SK-N-SH (cell line): ENCODE results near the gene PROX1. TPM values are rescaled to one million over a fixed set of nuclear protein-coding genes. Genes with fewer than 3 reads are reported as not detected.

ENCODE experiments used
- CTCF ChIA-PET: fragments of 300-600, 350-600 bp; formaldehyde crosslinking; extraction: SDS; loops from one replicate; lab custom pipeline; 2021; lab: Yijun Ruan, JAX
- POLR2A ChIA-PET: fragments of 350-600 bp; sonication (Branson Sonifier 250); formaldehyde crosslinking; extraction: SDS; loops from one replicate; lab custom pipeline; 2020; ENCODE audit warnings: antibody characterized with exemption, inconsistent platforms; lab: Yijun Ruan, JAX
- DNase-seq: peaks from one replicate; pipeline ENCODE4 v3.0.0; 2012
- H2AFZ ChIP-seq: fragments of 200-600 bp; sonication (generic); 2 replicates; pipeline ENCODE4 v1.8.1; 2016; ENCODE audit warnings: antibody characterized with exemption, mild to moderate bottlenecking, low read depth
- H3F3A ChIP-seq: fragments of 200-600 bp; sonication (generic); replicated peaks from 2 replicates; pipeline ENCODE3; 2016; ENCODE audit warnings: antibody characterized with exemption, mild to moderate bottlenecking; ENCODE audit not compliant: insufficient read depth
- H3K27ac ChIP-seq, 2 experiments: fragments of 200-500 bp in 1 of 2; fragments of 200-600 bp in 1 of 2; sonication (Bioruptor generic) in 1 of 2; sonication (generic), shearing (Covaris generic) in 1 of 2; 2 replicates each; pipeline versions ENCODE4 v1.5.1 to v1.6.1; 2014 to 2016; ENCODE audit warnings: low read depth in 2 of 2, inconsistent platforms in 1 of 2, low read length in 1 of 2, mild to moderate bottlenecking in 1 of 2, mixed read lengths in 1 of 2
- H3K27me3 ChIP-seq: fragments of 200-600 bp; sonication (generic), shearing (Covaris generic); 2 replicates; pipeline ENCODE4 v1.6.1; 2016; ENCODE audit warnings: mixed run types; ENCODE audit not compliant: insufficient read depth
- H3K36me3 ChIP-seq, 2 experiments: fragments of 200-500 bp in 1 of 2; fragments of 200-600 bp in 1 of 2; sonication (Bioruptor generic) in 1 of 2; sonication (generic) in 1 of 2; replicated peaks in 1 of 2; 2 replicates each; pipeline versions ENCODE3 to v1.5.1; 2014 to 2016; ENCODE audit warnings: low read length in 1 of 2, mild to moderate bottlenecking in 1 of 2; ENCODE audit not compliant: insufficient read depth in 2 of 2, control insufficient read depth in 1 of 2
- H3K4me1 ChIP-seq, 2 experiments: fragments of 200-500 bp in 1 of 2; fragments of 200-600 bp in 1 of 2; sonication (Bioruptor generic) in 1 of 2; sonication (generic), shearing (Covaris generic) in 1 of 2; 2 replicates each; pipeline versions ENCODE4 v1.5.1 to v1.6.1; 2014 to 2016; ENCODE audit warnings: low read depth in 1 of 2, low read length in 1 of 2, mixed run types in 1 of 2; ENCODE audit not compliant: insufficient read depth in 2 of 2, control insufficient read depth in 1 of 2
- H3K4me2 ChIP-seq: fragments of 200-600 bp; sonication (generic), shearing (Covaris generic); 2 replicates; pipeline ENCODE4 v1.6.1; 2017; ENCODE audit warnings: mixed run types
- H3K4me3 ChIP-seq, 2 experiments: fragments of 200-500 bp in 1 of 2; fragments of 200-600 bp in 1 of 2; sonication (Bioruptor generic) in 1 of 2; sonication (generic), shearing (Covaris generic) in 1 of 2; 2 replicates each; pipeline versions ENCODE4 v1.5.1 to v1.8.1; 2014 to 2016; ENCODE audit warnings: low read depth in 2 of 2, inconsistent platforms in 1 of 2, low read length in 1 of 2, mild to moderate bottlenecking in 1 of 2, mixed read lengths in 1 of 2, moderate library complexity in 1 of 2
- H3K79me2 ChIP-seq: fragments of 200-600 bp; sonication (generic); 2 replicates; pipeline ENCODE4 v1.8.1; 2017; ENCODE audit warnings: mild to moderate bottlenecking; ENCODE audit not compliant: insufficient read depth
- H3K9ac ChIP-seq: fragments of 200-600 bp; sonication (generic); 2 replicates; pipeline ENCODE4 v1.6.1; 2017; ENCODE audit warnings: mixed run types
- H3K9me2 ChIP-seq: fragments of 200-600 bp; sonication (generic); 2 replicates; pipeline ENCODE4 v1.6.1; 2017; ENCODE audit warnings: mixed run types
- H3K9me3 ChIP-seq: fragments of 200-600 bp; sonication (generic); 2 replicates; pipeline ENCODE4 v1.6.1; 2017; ENCODE audit warnings: mixed run types, mild to moderate bottlenecking, moderate library complexity
- H4K20me1 ChIP-seq: fragments of 200-600 bp; sonication (generic); 2 replicates; pipeline ENCODE4 v1.6.1; 2017; ENCODE audit warnings: mild to moderate bottlenecking, mixed run types; ENCODE audit not compliant: insufficient read depth
- CHD2 ChIP-seq: fragments of 150-350 bp; IDR thresholded peaks from 2 replicates; pipeline ENCODE4 v1.6.1; 2018; ENCODE audit warnings: low read length; ENCODE audit not compliant: partially characterized antibody
- EP300 ChIP-seq, 2 experiments: IDR thresholded peaks; 2 replicates each; pipeline versions ENCODE4 v1.4.0 to v1.6.1; 2012; ENCODE audit warnings: borderline replicate concordance in 1 of 2, low read depth in 1 of 2, low read length in 1 of 2
- EZH2phosphoT487 ChIP-seq: fragments of 200-600 bp; sonication (generic); IDR thresholded peaks from 2 replicates; pipeline ENCODE4 v1.6.1; 2017; ENCODE audit warnings: low read depth, mixed run types, mild to moderate bottlenecking, antibody characterized with exemption, moderate library complexity, borderline replicate concordance
- FOSL2 ChIP-seq: IDR thresholded peaks from 2 replicates; pipeline ENCODE4 v1.4.0; 2012; ENCODE audit warnings: low read depth, mild to moderate bottlenecking, moderate library complexity, borderline replicate concordance
- FOXJ3 ChIP-seq: sonication (generic); formaldehyde crosslinking; IDR thresholded peaks from 2 replicates; pipeline ENCODE4 v1.5.1; 2020; ENCODE audit warnings: mild to moderate bottlenecking, missing genetic modification reagents
- FOXM1 ChIP-seq: IDR thresholded peaks from 2 replicates; pipeline ENCODE4 v1.4.0; 2012; ENCODE audit warnings: low read depth, mild to moderate bottlenecking
- GABPA ChIP-seq: IDR thresholded peaks from 2 replicates; pipeline ENCODE4 v1.4.0; 2012; ENCODE audit warnings: low read depth, mild to moderate bottlenecking
- JUND ChIP-seq: IDR thresholded peaks from 2 replicates; pipeline ENCODE4 v1.4.0; 2012
- RCOR1 ChIP-seq: fragments of 150-350 bp; IDR thresholded peaks from 2 replicates; pipeline ENCODE4 v1.6.1; 2017; ENCODE audit warnings: antibody characterized with exemption, low read length
- RXRA ChIP-seq: IDR thresholded peaks from 2 replicates; pipeline ENCODE4 v1.4.0; 2012; ENCODE audit warnings: low read depth, mild to moderate bottlenecking, borderline replicate concordance
- TCF12 ChIP-seq: IDR thresholded peaks from 2 replicates; pipeline ENCODE4 v1.4.0; 2012
- YY1 ChIP-seq: IDR thresholded peaks from 2 replicates; pipeline ENCODE4 v1.4.0; 2012; ENCODE audit warnings: low read depth, mild to moderate bottlenecking
- WGBS: methylation state at CpG from one replicate; pipeline ENCODE4 v1.1.6; 2017; ENCODE audit warnings: low lambda C conversion rate; 5-methylcytosine and 5-hydroxymethylcytosine counted together
- polyA plus RNA-seq, 3 experiments: library from polyadenylated mRNA; depleted of rRNA; stranded (reverse); fragments of >200 nt; gene quantifications; 2 replicates each; pipeline ENCODE4 v1.2.3, GENCODE V29; 2012
- TF ChIP-seq, protein P1 (sequence below): fragments of 200-600 bp; sonication (generic); IDR thresholded peaks from 2 replicates; pipeline ENCODE4 v1.6.1; 2017; ENCODE audit warnings: antibody characterized with exemption, mild to moderate bottlenecking, moderate library complexity
- TF ChIP-seq, protein P2 (sequence below): IDR thresholded peaks from 2 replicates; pipeline ENCODE4 v1.4.0; 2012; ENCODE audit warnings: low read depth, borderline replicate concordance
- TF ChIP-seq, protein P3 (sequence below): IDR thresholded peaks from 2 replicates; pipeline ENCODE4 v1.4.0; 2012; ENCODE audit warnings: low read depth, borderline replicate concordance
- TF ChIP-seq, protein P4 (sequence below): fragments of 150-350 bp; IDR thresholded peaks from 2 replicates; pipeline ENCODE4 v1.6.1; 2016; ENCODE audit warnings: mild to moderate bottlenecking, low read depth, low read length
- TF ChIP-seq, protein P5 (sequence below): fragments of 150-350 bp; IDR thresholded peaks from 2 replicates; pipeline ENCODE4 v1.6.1; 2017; ENCODE audit warnings: antibody characterized with exemption, low read length, low read depth, borderline replicate concordance

Gene PROX1
- polyA plus RNA-seq, 1 of the 3 experiments (the other 2 are of a cell fraction): 0.25 TPM

DNA sequence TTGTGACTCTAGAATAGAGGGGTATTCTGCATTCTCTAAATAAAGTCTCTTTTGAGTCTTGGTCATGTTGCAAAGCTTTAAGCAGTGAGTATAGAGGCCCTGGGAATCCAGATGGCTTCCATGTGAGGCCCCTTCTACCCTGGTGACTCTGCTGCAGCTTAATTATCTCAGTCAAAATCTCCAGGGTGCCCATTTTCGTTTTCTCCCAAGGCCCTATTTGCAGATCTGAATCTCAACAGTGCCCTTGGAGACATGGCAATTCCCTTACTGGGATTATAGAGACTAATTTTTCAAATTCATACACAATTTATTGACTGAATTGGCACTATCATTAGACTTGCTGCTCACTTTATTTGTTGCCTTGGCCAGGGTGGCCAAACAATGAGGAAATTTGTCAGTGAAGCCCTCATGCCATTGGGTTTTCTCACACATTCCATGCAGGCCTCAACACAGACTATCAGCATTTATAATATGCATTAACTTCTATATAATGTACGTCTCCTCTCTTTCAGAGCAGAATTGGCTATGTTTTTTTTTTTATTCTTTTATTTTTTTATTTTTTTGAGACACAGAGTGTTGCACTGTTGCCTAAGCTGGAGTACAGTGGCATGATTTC lies 35.1 kb downstream of the PROX1 start (continued):
- TF ChIP-seq, protein P1, sequence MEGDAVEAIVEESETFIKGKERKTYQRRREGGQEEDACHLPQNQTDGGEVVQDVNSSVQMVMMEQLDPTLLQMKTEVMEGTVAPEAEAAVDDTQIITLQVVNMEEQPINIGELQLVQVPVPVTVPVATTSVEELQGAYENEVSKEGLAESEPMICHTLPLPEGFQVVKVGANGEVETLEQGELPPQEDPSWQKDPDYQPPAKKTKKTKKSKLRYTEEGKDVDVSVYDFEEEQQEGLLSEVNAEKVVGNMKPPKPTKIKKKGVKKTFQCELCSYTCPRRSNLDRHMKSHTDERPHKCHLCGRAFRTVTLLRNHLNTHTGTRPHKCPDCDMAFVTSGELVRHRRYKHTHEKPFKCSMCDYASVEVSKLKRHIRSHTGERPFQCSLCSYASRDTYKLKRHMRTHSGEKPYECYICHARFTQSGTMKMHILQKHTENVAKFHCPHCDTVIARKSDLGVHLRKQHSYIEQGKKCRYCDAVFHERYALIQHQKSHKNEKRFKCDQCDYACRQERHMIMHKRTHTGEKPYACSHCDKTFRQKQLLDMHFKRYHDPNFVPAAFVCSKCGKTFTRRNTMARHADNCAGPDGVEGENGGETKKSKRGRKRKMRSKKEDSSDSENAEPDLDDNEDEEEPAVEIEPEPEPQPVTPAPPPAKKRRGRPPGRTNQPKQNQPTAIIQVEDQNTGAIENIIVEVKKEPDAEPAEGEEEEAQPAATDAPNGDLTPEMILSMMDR: no peak
- TF ChIP-seq CHD2 (peak; percentile 69), TCF12 (peak; percentile 31; the same call in 1 of the 2 replicates), EP300 (IDR thresholded peaks at IDR 0.05; ENCODE audit: borderline replicate concordance in 1 of 2, low read depth in 1 of 2, low read length in 1 of 2) (peak in 1 of 2 experiments; percentile 91; a peak in 2 of 4 replicates)
- TF ChIP-seq, protein P2, sequence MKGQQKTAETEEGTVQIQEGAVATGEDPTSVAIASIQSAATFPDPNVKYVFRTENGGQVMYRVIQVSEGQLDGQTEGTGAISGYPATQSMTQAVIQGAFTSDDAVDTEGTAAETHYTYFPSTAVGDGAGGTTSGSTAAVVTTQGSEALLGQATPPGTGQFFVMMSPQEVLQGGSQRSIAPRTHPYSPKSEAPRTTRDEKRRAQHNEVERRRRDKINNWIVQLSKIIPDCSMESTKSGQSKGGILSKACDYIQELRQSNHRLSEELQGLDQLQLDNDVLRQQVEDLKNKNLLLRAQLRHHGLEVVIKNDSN: no peak
- TF ChIP-seq, all 33 proteins: peak for 5

DNA sequence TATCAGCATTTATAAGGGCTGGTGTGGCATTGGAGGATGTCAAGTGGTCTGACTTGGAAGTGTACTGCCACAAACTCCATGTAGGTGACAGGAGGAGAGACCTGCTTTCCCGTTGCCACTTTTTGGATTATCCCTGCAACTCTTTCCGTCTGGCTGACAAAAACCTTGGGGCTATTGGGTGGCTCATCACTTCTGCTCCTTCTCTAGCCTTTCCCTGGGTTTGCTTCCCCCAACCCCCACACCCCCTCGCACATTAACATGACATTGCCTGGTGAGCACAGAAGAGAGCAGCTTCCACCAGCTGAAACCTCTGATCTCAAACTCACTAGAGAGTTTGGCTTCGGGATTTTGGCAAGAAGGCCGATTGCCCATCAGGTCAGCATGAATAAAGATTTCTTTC lies 39.2 kb downstream of the PROX1 start:
- ChIA-PET POLR2A (no interaction called here), CTCF (no interaction called here)
- Histone ChIP-seq H3K9ac (no peak overlapping the region), H3K4me1 (peaks cover 0 to 40% of the 10 kb centered on the region in 2 experiments; a peak in 2 of 4 replicates), H4K20me1 (no peaks in the 10 kb centered on the region), H3K36me3 (peaks cover 0 to 8% of the 10 kb centered on the region in 2 experiments), H3K27me3 (no peaks in the 10 kb centered on the region), H3K4me3 (no peak overlapping the region), H3K9me3 (no peaks in the 10 kb centered on the region), H3K79me2 (no peaks in the 10 kb centered on the region), H3K4me2 (no peak overlapping the region), H3K9me2 (no peaks in the 10 kb centered on the region), H2AFZ (no peak overlapping the region), H3K27ac (peak overlapping the region in 1 of 2 experiments; percentile 48; a peak in 2 of 4 replicates), H3F3A (no peaks in the 10 kb centered on the region)
- WGBS: 43% methylated on average over 5 of the region's 5 CpGs
- DNase-seq: no peak
- no peak for TF ChIP-seq EZH2phosphoT487
- TF ChIP-seq, protein P3, sequence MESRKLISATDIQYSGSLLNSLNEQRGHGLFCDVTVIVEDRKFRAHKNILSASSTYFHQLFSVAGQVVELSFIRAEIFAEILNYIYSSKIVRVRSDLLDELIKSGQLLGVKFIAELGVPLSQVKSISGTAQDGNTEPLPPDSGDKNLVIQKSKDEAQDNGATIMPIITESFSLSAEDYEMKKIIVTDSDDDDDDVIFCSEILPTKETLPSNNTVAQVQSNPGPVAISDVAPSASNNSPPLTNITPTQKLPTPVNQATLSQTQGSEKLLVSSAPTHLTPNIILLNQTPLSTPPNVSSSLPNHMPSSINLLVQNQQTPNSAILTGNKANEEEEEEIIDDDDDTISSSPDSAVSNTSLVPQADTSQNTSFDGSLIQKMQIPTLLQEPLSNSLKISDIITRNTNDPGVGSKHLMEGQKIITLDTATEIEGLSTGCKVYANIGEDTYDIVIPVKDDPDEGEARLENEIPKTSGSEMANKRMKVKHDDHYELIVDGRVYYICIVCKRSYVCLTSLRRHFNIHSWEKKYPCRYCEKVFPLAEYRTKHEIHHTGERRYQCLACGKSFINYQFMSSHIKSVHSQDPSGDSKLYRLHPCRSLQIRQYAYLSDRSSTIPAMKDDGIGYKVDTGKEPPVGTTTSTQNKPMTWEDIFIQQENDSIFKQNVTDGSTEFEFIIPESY: no peak
- TF ChIP-seq, protein P2: no peak
- no peak for TF ChIP-seq RXRA
- no peak for TF ChIP-seq FOXJ3
- TF ChIP-seq, protein P1: no peak
- no peak for TF ChIP-seq JUND
- TF ChIP-seq, protein P4, sequence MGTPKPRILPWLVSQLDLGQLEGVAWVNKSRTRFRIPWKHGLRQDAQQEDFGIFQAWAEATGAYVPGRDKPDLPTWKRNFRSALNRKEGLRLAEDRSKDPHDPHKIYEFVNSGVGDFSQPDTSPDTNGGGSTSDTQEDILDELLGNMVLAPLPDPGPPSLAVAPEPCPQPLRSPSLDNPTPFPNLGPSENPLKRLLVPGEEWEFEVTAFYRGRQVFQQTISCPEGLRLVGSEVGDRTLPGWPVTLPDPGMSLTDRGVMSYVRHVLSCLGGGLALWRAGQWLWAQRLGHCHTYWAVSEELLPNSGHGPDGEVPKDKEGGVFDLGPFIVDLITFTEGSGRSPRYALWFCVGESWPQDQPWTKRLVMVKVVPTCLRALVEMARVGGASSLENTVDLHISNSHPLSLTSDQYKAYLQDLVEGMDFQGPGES: no peak
- no peak for TF ChIP-seq RCOR1
- TF ChIP-seq, protein P5, sequence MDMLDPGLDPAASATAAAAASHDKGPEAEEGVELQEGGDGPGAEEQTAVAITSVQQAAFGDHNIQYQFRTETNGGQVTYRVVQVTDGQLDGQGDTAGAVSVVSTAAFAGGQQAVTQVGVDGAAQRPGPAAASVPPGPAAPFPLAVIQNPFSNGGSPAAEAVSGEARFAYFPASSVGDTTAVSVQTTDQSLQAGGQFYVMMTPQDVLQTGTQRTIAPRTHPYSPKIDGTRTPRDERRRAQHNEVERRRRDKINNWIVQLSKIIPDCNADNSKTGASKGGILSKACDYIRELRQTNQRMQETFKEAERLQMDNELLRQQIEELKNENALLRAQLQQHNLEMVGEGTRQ: no peak
- no peak for TF ChIP-seq YY1
- TF ChIP-seq FOXM1: no peak
- TF ChIP-seq FOSL2: no peak
- TF ChIP-seq TCF12: no peak
- no peak for TF ChIP-seq GABPA
